Smooth muscle cell of the brain vasculature (primary cell): ENCODE data around the gene SKP1.
A peak's percentile ranks its signal among the peaks of the same experiment; 100 is the strongest.
"Not testable (repeated sequence)": the region's sequence is repeated elsewhere in the genome, so short reads cannot be mapped to it uniquely, and the experiment has no call there.

Source experiments
- DNase-seq: peaks from one replicate; pipeline ENCODE4 v3.0.0-alpha.2; 2012; ENCODE audit warnings: low read depth, low spot score

The SKP1 gene

GRCh38 chr5:134176511-134177368, at the start of gene SKP1:
Gene SKP1, minus strand, starts transcription at chr5:134176950. Its CDS starts 2,928 bp downstream, at chr5:134174022.
- DNase-seq = peak; percentile 55

DNA sequence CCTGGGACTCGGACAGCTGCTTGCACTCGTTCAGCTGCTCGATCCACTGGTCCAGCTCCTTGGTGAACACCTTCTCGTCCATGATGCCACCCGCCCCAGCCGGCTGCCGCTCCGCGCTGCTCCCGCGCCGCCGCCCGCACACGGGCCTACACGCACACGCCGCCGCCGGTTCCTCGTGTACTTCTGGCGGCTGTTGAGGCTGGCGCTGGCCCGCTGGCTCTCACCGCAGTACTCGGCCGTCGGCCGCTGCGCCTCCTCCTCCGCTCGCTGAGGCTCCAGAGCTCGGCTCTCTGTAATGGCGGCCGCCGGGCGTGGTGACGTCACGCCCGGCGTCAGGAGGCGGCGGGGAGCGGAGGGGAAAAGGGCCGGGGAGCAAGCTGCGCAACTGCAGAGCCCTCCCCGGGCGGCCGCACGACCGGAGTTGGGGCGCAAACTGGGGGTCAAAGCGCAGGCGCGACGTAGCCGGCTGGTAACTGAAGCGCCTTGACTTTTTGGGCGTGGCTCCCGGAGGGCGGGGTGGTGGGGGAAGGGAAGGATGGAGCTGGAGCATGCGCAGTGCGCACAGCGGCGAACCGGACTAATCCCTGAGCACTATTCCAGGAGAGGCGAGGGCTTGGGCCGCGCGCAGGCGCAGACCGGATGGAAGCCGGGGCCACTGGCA, 49.2 kb upstream of the SKP1 start, which contains the start of gene PPP2CA:
Gene PPP2CA, minus strand, starts transcription at position 294 of the 661 bp plus-strand sequence. Its CDS starts 212 bp downstream, at position 82.
- DNase-seq = peak; percentile 97

GRCh38 chr5:134224888-134225779, 48.4 kb upstream of the SKP1 start:
- DNase-seq = no peak

DNA sequence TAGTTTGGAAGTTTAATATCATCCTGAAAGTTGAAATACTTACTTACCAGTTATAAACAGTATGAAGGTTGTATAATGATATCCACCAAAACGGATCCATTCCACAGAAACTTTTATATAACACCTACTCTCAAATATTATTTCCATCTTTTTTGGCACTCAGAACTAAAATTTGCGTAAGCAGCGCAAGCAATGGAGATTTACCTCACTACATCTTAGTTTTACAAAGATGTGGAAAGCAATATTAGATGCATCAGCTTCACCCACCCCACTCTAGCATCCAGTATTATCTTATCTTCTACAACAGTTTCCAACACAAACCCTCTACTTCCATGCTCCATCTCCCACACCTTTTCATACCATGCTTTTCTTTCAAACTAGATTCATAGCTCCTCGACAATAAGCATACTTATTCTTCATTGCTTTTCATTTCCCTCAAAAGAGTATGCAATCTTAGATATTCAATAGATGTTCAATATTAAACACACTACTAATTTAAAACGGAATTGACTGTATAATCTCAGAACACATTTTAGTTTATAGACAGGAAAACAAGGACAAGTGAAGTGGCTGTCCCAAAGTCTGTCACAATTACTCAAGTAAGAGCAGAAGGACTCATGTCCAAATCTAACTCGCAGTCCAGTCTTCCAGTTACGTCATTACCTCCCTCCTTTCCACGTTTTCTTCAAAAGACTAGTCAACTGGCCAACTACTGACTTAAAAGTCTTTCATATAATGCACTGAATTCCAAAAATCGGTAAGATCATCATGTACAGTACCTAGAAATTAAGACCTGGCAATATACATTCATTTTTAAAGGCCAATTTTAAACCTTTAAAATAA, 46.9 kb upstream of the SKP1 start:
- DNase-seq = no peak

GRCh38 chr5:134221690-134222089, 44.9 kb upstream of the SKP1 start:
- not testable (repeated sequence) for DNase-seq

DNA sequence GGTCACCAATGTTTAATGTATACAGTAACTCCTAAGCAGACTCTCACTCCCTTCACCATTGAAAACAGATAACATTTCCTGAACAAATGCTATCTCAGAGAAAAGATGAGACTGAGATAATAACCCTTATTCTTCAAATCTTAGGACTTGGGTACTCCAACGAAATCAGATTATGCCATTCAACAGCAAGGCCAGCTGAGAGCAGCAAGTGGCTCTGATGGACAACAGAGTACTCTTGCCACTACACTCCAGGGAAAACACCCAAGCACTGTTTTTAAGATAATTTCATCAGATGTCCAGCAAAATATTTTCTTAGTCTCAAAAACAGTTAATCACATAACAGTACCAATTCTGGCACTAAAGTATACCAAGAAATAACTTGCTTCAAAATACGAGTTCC, 39.0 kb upstream of the SKP1 start:
- DNase-seq = no peak

DNA sequence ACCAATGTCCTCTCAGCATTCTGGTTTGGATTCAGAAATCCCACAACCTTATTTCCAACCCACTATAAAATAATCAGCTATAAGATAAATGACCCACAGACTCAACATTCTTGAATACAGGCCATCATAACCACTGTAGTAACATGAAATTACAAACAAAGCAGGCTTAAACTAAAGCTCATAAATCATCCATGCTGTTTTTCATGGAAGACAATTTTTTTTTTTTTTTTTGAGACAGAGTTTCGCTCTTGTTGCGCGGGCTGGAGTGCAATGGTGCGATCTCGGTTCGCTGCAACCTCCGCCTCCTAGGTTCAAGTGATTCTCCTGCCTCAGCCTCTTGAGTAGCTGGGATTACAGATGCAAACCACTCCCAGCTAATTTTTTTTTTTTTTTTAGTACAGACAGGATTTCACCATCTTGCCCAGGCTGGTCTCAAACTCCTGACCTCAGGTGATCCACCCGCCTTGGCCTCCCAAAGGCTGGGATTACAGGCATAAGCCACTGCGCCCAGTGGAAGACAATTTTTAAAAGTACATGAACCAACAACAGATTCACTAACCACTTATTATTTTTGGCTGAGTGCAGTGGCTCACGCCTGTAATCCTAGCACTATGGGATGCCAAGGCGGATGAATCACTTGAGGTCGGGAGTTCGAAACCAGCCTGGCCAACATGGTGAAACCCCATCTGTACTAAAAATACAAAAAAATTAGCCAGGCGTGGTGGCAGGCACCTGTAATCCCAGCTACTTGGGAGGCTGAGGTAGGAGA, 34.7 kb upstream of the SKP1 start:
- DNase-seq = not testable (repeated sequence)

DNA sequence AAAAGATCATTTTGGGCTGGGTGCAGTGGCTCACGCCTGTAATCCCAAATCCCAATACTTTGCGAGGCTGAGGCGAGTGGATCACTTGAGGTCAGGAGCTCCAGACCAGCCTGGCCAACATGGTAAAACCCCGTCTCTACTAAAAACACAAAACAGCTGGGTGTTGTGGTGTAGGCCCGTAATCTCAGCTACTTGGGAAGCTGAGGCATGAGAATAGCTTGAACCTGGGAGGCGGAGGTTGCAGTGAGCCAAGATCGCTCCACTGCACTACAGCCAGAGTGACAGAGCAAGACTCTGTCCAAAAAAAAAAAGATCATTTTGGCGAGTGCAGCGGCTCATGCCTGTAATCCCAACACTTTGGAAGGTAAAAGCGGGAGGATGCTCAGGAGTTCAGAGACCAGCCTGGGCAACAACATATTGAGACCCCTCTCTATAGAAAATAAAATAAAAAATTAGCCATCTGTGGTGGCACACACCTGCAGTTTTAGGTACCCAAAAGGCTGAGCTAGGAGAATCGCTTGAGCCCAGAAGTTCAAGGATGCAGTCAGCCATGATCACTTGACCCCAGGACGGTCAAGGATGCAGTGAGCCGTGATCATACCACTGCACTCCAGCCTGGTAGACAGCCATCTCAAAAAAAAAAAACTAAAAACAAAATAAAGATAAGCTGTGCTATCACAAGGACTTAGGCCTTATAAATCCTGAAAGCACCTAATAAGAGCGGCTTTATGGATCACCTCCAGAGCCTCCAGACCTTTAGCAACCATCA, 32.9 kb upstream of the SKP1 start:
- no peak for DNase-seq

GRCh38 chr5:134207696-134208095, 30.9 kb upstream of the SKP1 start:
- DNase-seq = no peak

- no peak for DNase-seq
Observed at GRCh38 chr5:134206627-134207160, 29.9 kb upstream of the SKP1 start.

DNA sequence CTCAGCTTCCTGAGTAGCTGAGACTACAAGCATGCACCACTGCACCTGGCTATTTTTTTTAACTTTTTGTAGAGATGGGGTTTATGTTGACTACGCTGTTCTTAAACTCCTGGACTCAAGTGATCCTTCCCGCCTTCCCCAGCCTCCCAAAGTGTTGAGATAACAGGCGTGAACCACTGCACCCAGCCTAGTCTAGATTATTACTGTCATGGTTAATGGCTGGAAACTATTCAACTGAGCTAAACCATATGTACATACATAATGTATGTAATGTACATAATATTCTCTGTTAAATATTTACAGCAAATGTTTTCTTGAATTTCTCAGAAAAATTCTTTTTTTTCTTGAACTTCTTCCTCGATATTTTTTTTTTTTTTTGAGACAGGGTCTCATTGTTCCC, 27.8 kb upstream of the SKP1 start:
- no peak for DNase-seq

DNA sequence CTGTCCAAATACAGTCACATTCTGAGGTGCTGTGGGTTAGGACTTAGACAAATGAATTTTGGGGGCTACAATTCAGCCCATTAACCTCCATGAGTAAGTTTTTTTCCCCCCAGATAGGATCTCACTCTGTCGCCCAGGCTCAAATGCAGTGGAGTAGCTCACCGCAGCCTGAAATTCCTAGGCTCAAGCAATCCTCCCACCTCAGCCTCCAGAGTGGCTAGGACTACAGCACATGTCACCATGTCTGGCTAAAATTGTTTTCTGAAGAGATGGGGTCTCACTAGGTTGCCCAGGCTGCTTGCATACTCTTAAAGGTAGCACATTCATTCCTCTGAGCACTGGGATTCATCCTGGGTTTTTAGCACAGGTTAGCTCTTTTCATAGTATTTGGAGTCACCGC, 26.9 kb upstream of the SKP1 start:
- no peak for DNase-seq

DNA sequence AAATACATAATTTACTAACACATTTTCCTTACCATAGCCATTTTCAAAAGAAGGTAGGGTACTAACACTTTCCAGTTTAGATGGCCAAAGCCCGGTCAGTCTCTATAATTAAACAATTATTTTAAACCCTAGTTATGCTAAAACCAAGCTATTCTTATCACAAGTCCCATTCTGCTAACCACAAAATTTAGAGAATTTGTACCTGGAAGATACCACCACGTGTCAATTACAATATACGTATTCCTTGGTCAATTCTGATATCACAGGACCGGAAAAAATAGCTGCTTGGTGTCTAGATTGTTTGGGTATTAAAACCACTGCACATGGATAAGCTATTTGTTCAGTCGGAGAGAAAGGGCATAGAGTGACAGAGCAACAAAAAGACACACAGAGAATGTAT, 18.9 kb upstream of the SKP1 start:
- DNase-seq = no peak

DNA sequence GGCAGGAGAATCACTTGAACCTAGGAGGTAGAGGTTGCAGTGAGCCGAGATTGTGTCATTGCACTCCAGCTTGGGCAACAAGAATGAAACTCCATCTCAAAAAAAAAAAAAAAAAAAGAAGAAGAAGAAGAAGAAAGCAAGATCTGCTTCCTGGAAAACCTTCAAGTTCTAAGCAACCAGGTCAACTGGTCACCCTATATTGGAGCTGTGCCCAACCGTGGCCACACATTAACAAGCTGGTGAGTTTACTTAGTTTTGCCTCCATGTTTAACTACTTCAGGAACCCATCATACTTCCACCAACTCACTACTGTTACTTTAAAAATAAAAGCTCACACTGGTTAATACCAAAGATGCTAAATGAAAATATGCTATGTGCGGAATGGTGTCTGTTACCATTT, 12.3 kb upstream of the SKP1 start:
- no peak for DNase-seq

- no peak for DNase-seq
Observed at GRCh38 chr5:134188092-134188491, 11.3 kb upstream of the SKP1 start.

DNA sequence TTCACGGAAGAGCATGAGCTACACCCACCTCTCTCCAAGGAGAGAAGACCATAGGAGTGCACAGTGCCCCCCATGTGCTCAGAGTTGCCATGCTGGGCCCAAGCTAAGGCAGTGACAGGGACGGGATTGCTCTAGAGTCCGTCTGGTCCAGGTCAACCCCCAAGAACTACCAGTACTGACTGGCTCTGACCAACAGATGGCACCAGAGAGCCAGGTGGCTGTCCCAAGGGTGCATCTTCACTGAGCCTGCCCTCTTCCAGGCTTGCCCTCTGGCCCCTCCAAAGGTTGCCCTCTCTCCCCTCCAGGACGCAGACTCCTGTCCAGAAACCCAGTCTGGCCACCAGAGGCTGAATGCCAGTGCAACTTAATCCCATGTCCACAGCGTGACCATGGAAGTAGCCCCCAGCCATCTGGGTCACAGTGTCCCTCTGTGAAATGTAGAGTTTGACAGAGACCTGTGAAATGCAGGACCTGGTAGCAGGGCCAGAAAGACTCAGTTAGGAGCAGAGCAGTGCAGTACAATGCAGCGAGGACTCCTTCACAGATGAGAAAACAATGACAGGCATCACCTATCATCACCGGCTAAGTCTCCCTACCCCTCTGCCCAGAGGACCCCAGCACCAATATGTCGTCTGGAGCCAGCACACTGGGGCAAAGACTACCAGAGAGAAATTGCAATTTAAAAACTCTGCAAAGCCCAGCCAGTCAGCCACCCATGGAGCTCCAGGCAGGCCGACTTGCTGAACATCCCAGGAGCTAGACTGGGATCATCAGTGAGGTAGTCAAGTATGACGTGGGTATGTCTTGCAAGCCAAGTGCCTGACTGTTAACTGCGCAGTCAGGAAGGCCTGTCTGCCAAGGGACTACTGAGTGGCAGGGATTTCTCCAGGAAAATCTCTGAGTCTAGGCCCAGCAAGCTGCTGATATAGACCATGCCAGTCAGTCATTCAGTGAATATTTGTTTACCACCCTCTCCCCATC, 7.7 kb upstream of the SKP1 start:
- no peak for DNase-seq

DNA sequence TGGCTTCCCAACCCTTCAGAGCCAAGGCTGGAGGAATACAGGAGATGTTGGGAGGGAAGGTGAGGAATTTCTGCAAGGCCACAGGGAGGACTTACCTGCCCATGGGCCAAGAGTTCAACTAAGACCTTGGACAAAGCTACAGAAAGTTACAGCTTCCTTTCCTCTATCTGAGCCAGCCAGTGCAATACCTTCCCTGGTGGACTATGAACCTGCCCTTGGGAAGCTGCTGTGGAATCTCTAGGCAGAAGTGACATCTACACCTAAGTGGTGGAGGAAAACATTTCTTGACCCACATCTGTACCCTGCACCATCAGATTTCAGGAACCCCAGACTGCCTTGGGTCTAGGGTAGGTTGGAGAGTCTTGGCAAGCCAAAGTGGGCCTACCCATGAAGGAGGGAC, 6.7 kb upstream of the SKP1 start:
- DNase-seq = no peak

GRCh38 chr5:134178096-134178419, 1.3 kb upstream of the SKP1 start:
- no peak for DNase-seq
